Measurements from ENCODE around the gene SV2A. TPM values are rescaled to one million over a fixed set of nuclear protein-coding genes. Genes with fewer than 3 reads are reported as not detected.

The SV2A gene
- total RNA-seq, 1 experiment from 2014 or later: 4.7 TPM

- Mint-ChIP-seq H3K4me3 (ENCODE audit: unreplicated experiment) (no peak overlapping the region), H3K27ac (ENCODE audit: unreplicated experiment) (no peak overlapping the region), H3K36me3 (ENCODE audit: insufficient read depth, unreplicated experiment) (peaks cover 10% of the 10 kb centered on the region), H3K4me1 (ENCODE audit: low read depth, unreplicated experiment) (peaks cover 8% of the 10 kb centered on the region), H3K27me3 (ENCODE audit: insufficient read depth, unreplicated experiment) (no peaks in the 10 kb centered on the region), H3K9me3 (ENCODE audit: unreplicated experiment) (no peaks in the 10 kb centered on the region)
- Histone ChIP-seq H3K36me3 (ENCODE audit: control insufficient read depth, insufficient read depth, low read length) (no peaks in the 10 kb centered on the region), H3K9me3 (no peaks in the 10 kb centered on the region), H3K27me3 (replicated peaks; ENCODE audit: control insufficient read depth, insufficient read depth, low read length) (no peaks in the 10 kb centered on the region), H3K4me3 (ENCODE audit: low read depth, low read length) (peak overlapping the region; percentile 66), H3K4me1 (peaks cover 13% of the 10 kb centered on the region)
- ChIA-PET POLR2A (interaction anchor here (0.6 to 4.1 kb wide), 6 partner anchors 14 to 136 kb away, joined by 4 to 30 read pairs (median 8); partner anchors contain the start of gene BOLA1), CTCF (interaction anchor here (0.8 kb wide), 1 partner anchor 301 kb away, joined by 3 read pairs; no protein-coding TSS in a partner anchor)
- intact Hi-C loops (cut with micrococcal nuclease; ENCODE audit: unreplicated experiment): no loop called here
- peak; percentile 79 to 88 for DNase-seq
- TF ChIP-seq CTCF (IDR thresholded peaks at IDR 0.05; ENCODE audit: insufficient read depth in 1 of 2, low read depth in 1 of 2, low read length in 1 of 2, severe bottlenecking in 1 of 2, unreplicated experiment in 1 of 2): no peak
- no TSS peak for BruUV-seq (replicated peaks)
Measured at GRCh38 chr1:149885339-149886120, 32.1 kb downstream of the SV2A start.

GRCh38 chr1:149884433-149885338 lies 33.0 kb downstream of the SV2A start:
- peak in 1 of 2 experiments; percentile 31 for DNase-seq
- CTCF ChIA-PET: interaction anchor here (0.8 to 1.0 kb wide), 2 partner anchors 54 to 302 kb away, joined by 3 read pairs; no protein-coding TSS in a partner anchor

More at GRCh38 chr1:149884433-149885338, 33.0 kb downstream of the SV2A start:
- peak overlapping the region; percentile 66 for H3K4me3 ChIP-seq (ENCODE audit: low read depth, low read length)
- intact Hi-C loops (cut with micrococcal nuclease; ENCODE audit: unreplicated experiment): no loop called here
- no peaks in the 10 kb centered on the region for H3K27me3 Mint-ChIP-seq (ENCODE audit: insufficient read depth, unreplicated experiment)
- no peaks in the 10 kb centered on the region for H3K9me3 Mint-ChIP-seq (ENCODE audit: unreplicated experiment)
- no peak overlapping the region for H3K4me3 Mint-ChIP-seq (ENCODE audit: unreplicated experiment)
- peaks cover 8% of the 10 kb centered on the region for H3K4me1 Mint-ChIP-seq (ENCODE audit: low read depth, unreplicated experiment)
- no peak for TF ChIP-seq CTCF (IDR thresholded peaks at IDR 0.05; ENCODE audit: insufficient read depth in 1 of 2, low read depth in 1 of 2, low read length in 1 of 2, severe bottlenecking in 1 of 2, unreplicated experiment in 1 of 2)
- POLR2A ChIA-PET: interaction anchor here (0.6 to 0.9 kb wide), 2 partner anchors 153 to 166 kb away, joined by 3 read pairs; no protein-coding TSS in a partner anchor
- BruUV-seq (replicated peaks): no TSS peak
- H3K36me3 ChIP-seq (ENCODE audit: control insufficient read depth, insufficient read depth, low read length): no peaks in the 10 kb centered on the region
- H3K36me3 Mint-ChIP-seq (ENCODE audit: insufficient read depth, unreplicated experiment): peaks cover 8% of the 10 kb centered on the region
- H3K27me3 ChIP-seq (replicated peaks; ENCODE audit: control insufficient read depth, insufficient read depth, low read length): no peaks in the 10 kb centered on the region
- H3K4me1 ChIP-seq: peaks cover 13% of the 10 kb centered on the region
- no peaks in the 10 kb centered on the region for H3K9me3 ChIP-seq
- H3K27ac Mint-ChIP-seq (ENCODE audit: unreplicated experiment): no peak overlapping the region
